AG04450 (cell line): ENCODE measurements around the gene ARHGAP35. TPM values are rescaled to one million over a fixed set of nuclear protein-coding genes. Genes with fewer than 3 reads are reported as not detected.
"Not testable (repeated sequence)": the region's sequence is repeated elsewhere in the genome, so short reads cannot be mapped to it uniquely, and the experiment has no call there.

Source experiments
- CTCF ChIA-PET: fragments of 300-600, 350-600 bp; formaldehyde crosslinking; extraction: SDS; loops from one replicate; lab custom pipeline; 2022; ENCODE audit warnings: antibody characterized with exemption, inconsistent platforms; lab: Charles Lee
- POLR2A ChIA-PET: fragments of 350-600 bp; formaldehyde crosslinking; extraction: SDS; loops from one replicate; lab custom pipeline; 2021; ENCODE audit warnings: antibody characterized with exemption, inconsistent platforms; lab: Yijun Ruan, JAX
- DNase-seq: peaks from one replicate; pipeline ENCODE4 v3.0.0-alpha.2; 2011; ENCODE audit warnings: low read depth, low spot score
- H3K27ac ChIP-seq: one replicate; pipeline ENCODE4 v1.5.1; 2012; ENCODE audit warnings: low read depth, low read length, control low read depth
- H3K27me3 ChIP-seq: one replicate; pipeline ENCODE4 v1.6.0; 2012; ENCODE audit warnings: low read length; ENCODE audit not compliant: control insufficient read depth, insufficient read depth
- H3K4me3 ChIP-seq: 2 replicates; pipeline ENCODE4 v1.5.1; 2011; ENCODE audit warnings: mild to moderate bottlenecking, low read depth, low read length, control low read depth
- H3K9me3 ChIP-seq: 2 replicates; pipeline ENCODE4 v1.5.1; 2012; ENCODE audit warnings: low read length; ENCODE audit not compliant: control insufficient read depth, insufficient read depth
- CTCF ChIP-seq: IDR thresholded peaks from 2 replicates; pipeline ENCODE4 v1.5.1; 2011; ENCODE audit warnings: low read depth, low read length, control low read depth, inconsistent platforms
- polyA plus RNA-seq: library from polyadenylated mRNA; depleted of rRNA; stranded (reverse); fragments of >200 nt; gene quantifications from 2 replicates; pipeline ENCODE4 v1.2.3, GENCODE V29; 2011

Gene ARHGAP35
- polyA plus RNA-seq, 1 experiment = 28.7 TPM

GRCh38 chr19:46848389-46848788 lies 12.4 kb upstream of the ARHGAP35 start:
- no peak for TF ChIP-seq CTCF
- ChIA-PET CTCF (interaction anchor here (1.2 kb wide), 1 partner anchor 165 kb away, joined by 3 read pairs; no protein-coding TSS in a partner anchor), POLR2A (no interaction called here)
- no peak overlapping the region for H3K4me3 ChIP-seq
- H3K27ac ChIP-seq = no peak overlapping the region
- H3K27me3 ChIP-seq = no peaks in the 10 kb centered on the region
- DNase-seq = no peak
- H3K9me3 ChIP-seq = peaks cover 2% of the 10 kb centered on the region; the same call in 1 of the 2 replicates

GRCh38 chr19:46849610-46850009 lies 11.2 kb upstream of the ARHGAP35 start:
- H3K27me3 ChIP-seq = no peaks in the 10 kb centered on the region
- TF ChIP-seq CTCF = no peak
- ChIA-PET CTCF (interaction anchor here (0.6 to 1.0 kb wide), 3 partner anchors 9 to 141 kb away, joined by 3 to 4 read pairs (median 3); no protein-coding TSS in a partner anchor), POLR2A (interaction anchor here (0.6 to 1.0 kb wide), 2 partner anchors 54 to 61 kb away, joined by 3 read pairs; partner anchors contain the start of gene SLC1A5)
- peaks cover 2% of the 10 kb centered on the region; the same call in 1 of the 2 replicates for H3K9me3 ChIP-seq
- DNase-seq = no peak
- H3K27ac ChIP-seq = peak overlapping the region; percentile 87
- H3K4me3 ChIP-seq = peak overlapping the region; percentile 91

DNA sequence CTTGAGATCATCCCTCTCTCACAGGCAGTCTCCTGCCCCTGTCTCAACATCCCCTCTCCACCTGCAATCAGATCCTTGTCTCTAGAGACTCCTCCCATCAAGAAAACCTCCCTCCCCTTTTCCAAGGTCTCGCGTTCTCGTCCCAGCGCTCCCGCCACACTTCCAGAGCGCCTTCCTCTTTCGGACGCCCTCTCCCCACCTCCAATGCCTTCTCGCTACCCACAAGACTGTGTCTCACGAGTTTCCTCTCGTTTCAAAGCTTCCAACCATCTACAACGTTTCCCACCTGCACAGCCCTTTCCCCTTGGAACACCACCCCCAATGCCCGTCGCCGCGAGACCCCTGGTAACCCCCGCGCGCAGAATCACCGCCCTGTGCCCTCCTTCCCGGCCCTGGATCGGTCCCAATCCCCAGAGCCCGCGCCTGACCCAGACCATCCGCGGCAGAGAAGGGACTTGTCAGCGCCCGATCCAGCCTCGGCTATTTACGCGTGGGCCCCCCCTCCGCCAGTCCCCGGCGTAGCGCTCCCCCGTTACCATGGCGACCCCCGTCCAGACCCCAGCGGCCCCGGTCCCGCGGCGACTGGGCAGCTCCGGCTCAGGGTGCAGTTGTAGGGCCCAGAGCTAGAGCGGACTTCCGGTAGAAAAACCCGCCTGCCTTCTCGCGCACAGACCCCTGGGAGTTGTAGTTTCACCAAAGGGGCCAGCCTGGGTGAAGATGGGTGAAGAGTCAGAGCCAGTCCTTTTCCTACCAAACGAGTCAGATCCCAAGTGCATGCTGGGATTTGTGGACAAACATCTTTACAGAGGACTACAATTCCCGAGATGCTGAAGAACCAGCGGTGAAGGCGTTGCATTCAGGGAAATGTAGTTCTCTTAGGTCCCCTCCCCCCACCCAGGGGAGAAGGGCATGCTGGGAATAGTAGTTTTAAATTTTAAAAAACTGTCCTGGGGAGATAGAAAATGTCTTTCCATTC lies 10.3 kb upstream of the ARHGAP35 start, which contains the start of gene AP2S1:
Gene AP2S1, minus strand, starts transcription at position 619 of the 976 bp plus-strand sequence. Its CDS starts 80 bp downstream, at position 539.
- POLR2A ChIA-PET = interaction anchor here (0.6 to 1.2 kb wide), 9 partner anchors 10 to 394 kb away, joined by 3 to 7 read pairs (median 4); partner anchors contain the start of genes SLC1A5 and ZC3H4
- CTCF ChIA-PET = interaction anchor here (1.0 to 1.5 kb wide), 3 partner anchors 10 to 140 kb away, joined by 3 to 7 read pairs (median 4); no protein-coding TSS in a partner anchor
- Histone ChIP-seq H3K27me3 (no peaks in the 10 kb centered on the region), H3K4me3 (peak within 1 kb of the TSS; percentile 91), H3K27ac (peak within 1 kb of the TSS; percentile 87), H3K9me3 (peaks cover 2% of the 10 kb centered on the region; the same call in 1 of the 2 replicates)
- peak; percentile 96 for DNase-seq
- TF ChIP-seq CTCF = no peak

DNA sequence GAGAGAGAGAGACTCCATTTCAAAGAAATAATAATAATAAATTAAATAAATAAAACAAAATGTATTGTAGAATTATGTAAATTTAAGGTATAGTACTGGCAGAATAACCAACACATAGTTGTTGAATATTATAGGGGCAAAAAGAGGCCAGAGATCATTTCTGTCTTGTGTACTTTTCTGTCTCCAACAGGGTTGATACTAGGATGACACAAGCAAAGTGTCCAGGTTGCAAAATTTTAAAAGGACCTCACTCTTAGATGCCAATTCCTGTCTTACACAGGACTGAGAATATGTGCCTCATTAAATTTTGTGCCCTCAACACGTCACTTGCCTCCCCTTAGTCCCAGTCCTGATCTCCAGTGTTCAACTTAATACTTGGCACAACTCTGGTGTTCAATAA lies 8.0 kb upstream of the ARHGAP35 start:
- Histone ChIP-seq H3K27me3 (no peaks in the 10 kb centered on the region), H3K9me3 (peaks cover 2% of the 10 kb centered on the region; the same call in 1 of the 2 replicates), H3K27ac (no peak overlapping the region), H3K4me3 (no peak overlapping the region)
- POLR2A ChIA-PET = no interaction called here
- DNase-seq = no peak
- CTCF ChIA-PET = interaction anchor here (5.8 kb wide), 1 partner anchor 139 kb away, joined by 43 read pairs; no protein-coding TSS in a partner anchor
- TF ChIP-seq CTCF = no peak

DNA sequence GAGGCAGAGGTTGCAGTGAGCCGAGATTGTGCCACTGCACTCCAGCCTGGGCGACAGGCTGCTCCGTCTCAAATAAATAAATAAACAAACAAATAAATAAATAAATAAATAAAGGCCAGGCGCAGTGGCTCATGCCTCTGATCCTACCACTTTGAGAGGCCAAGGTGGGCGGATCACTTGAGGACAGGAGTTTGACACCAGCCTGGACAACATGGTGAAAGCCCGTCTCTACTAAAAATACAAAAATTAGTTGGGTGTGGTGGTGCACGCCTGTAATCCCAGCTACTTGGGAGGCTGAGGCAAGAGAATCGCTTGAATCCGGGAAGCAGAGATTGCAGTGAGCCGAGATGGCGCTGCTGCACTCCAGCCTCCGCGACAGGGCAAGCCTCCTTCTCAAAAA lies 6.1 kb upstream of the ARHGAP35 start:
- H3K9me3 ChIP-seq, DNase-seq, H3K27ac ChIP-seq, H3K27me3 ChIP-seq, POLR2A ChIA-PET, H3K4me3 ChIP-seq: not testable (repeated sequence)
- CTCF ChIA-PET = interaction anchor here (5.8 kb wide), 1 partner anchor 137 kb away, joined by 43 read pairs; no protein-coding TSS in a partner anchor
